Measurements from ENCODE around the gene MYT1. TPM values are rescaled to one million over a fixed set of nuclear protein-coding genes. Genes with fewer than 3 reads are reported as not detected.

Gene MYT1
- total RNA-seq, 1 donor from 2014 or later, result 3.3 TPM

GRCh38 chr20:64242797-64243475, 78.7 kb downstream of the MYT1 start:
- peaks cover 30% of the 10 kb centered on the region for H3K27me3 Mint-ChIP-seq
- intact Hi-C loops (cut with micrococcal nuclease), result no loop called here
- TF ChIP-seq CTCF (IDR thresholded peaks at IDR 0.05), result no peak
- H3K4me1 Mint-ChIP-seq, result peaks cover 5% of the 10 kb centered on the region
- H3K36me3 Mint-ChIP-seq (ENCODE audit: low read depth), result no peaks in the 10 kb centered on the region
- no peak overlapping the region for H3K4me3 Mint-ChIP-seq
- DNase-seq (no peak), ATAC-seq (ENCODE audit: low read depth) (no peak)
- ChIA-PET POLR2A (interaction anchor here (0.9 kb wide), 1 partner anchor 13 kb away, joined by 3 read pairs; the partner anchor contains the start of gene PCMTD2), CTCF (no interaction called here)
- no peak overlapping the region for H3K27ac Mint-ChIP-seq
- no peaks in the 10 kb centered on the region for H3K9me3 Mint-ChIP-seq

- H3K4me3 Mint-ChIP-seq, result no peak overlapping the region
- intact Hi-C loops (cut with micrococcal nuclease), result no loop called here
- peaks cover under 1% of the 10 kb centered on the region for H3K4me1 Mint-ChIP-seq
- no peak for TF ChIP-seq CTCF (IDR thresholded peaks at IDR 0.05)
- H3K27ac Mint-ChIP-seq, result no peak overlapping the region
- POLR2A ChIA-PET, result no interaction called here
- H3K9me3 Mint-ChIP-seq, result no peaks in the 10 kb centered on the region
- no peaks in the 10 kb centered on the region for H3K36me3 Mint-ChIP-seq (ENCODE audit: low read depth)
- CTCF ChIA-PET, result no interaction called here
- DNase-seq, result no peak
- no peak for ATAC-seq (ENCODE audit: low read depth)
- H3K27me3 Mint-ChIP-seq, result peaks cover 30% of the 10 kb centered on the region
Observed at GRCh38 chr20:64244281-64244805, 80.1 kb downstream of the MYT1 start.

GRCh38 chr20:64244870-64245603, 80.8 kb downstream of the MYT1 start:
- no peak for TF ChIP-seq CTCF (IDR thresholded peaks at IDR 0.05)
- no peaks in the 10 kb centered on the region for H3K4me1 Mint-ChIP-seq
- POLR2A ChIA-PET, result no interaction called here
- H3K4me3 Mint-ChIP-seq, result no peak overlapping the region
- H3K27me3 Mint-ChIP-seq, result peaks cover 32% of the 10 kb centered on the region
- ATAC-seq (ENCODE audit: low read depth), result no peak
- DNase-seq, result no peak
- intact Hi-C loops (cut with micrococcal nuclease), result no loop called here
- H3K27ac Mint-ChIP-seq, result no peak overlapping the region
- CTCF ChIA-PET, result no interaction called here
- H3K36me3 Mint-ChIP-seq (ENCODE audit: low read depth), result no peaks in the 10 kb centered on the region
- H3K9me3 Mint-ChIP-seq, result no peaks in the 10 kb centered on the region

GRCh38 chr20:64245746-64246595, 81.7 kb downstream of the MYT1 start:
- intact Hi-C loops (cut with micrococcal nuclease), result no loop called here
- no peak overlapping the region for H3K27ac Mint-ChIP-seq
- no peaks in the 10 kb centered on the region for H3K36me3 Mint-ChIP-seq (ENCODE audit: low read depth)
- ATAC-seq (ENCODE audit: low read depth), result no peak
- DNase-seq, result no peak
- no peaks in the 10 kb centered on the region for H3K9me3 Mint-ChIP-seq
- H3K4me1 Mint-ChIP-seq, result no peaks in the 10 kb centered on the region
- no peak for TF ChIP-seq CTCF (IDR thresholded peaks at IDR 0.05)
- ChIA-PET POLR2A (no interaction called here), CTCF (no interaction called here)
- peaks cover 36% of the 10 kb centered on the region for H3K27me3 Mint-ChIP-seq
- H3K4me3 Mint-ChIP-seq, result no peak overlapping the region
